HepG2 (cell line): ENCODE measurements around the gene KLF13. TPM values are rescaled to one million over a fixed set of nuclear protein-coding genes. Genes with fewer than 3 reads are reported as not detected.

Experiments
- AKAP8 ChIP-seq: sonication (generic); formaldehyde crosslinking; IDR thresholded peaks from 2 replicates; pipeline ENCODE4 v1.5.1; 2020; ENCODE audit warnings: mild to moderate bottlenecking, missing genetic modification reagents
- CCDC6 ChIP-seq: sonication (generic); formaldehyde crosslinking; IDR thresholded peaks from 2 replicates; pipeline ENCODE4 v1.8.1; 2022; ENCODE audit warnings: mild to moderate bottlenecking, missing genetic modification reagents, moderate library complexity
- FOXA1 ChIP-seq, 2 experiments: fragments of 450-650 bp in 1 of 2; sonication (generic) in 1 of 2; formaldehyde crosslinking in 1 of 2; IDR thresholded peaks; 2 replicates each; pipeline versions ENCODE4 v1.4.0 to v1.6.1; 2016 to 2020; ENCODE audit warnings: missing genetic modification reagents in 1 of 2
- FOXO4 ChIP-seq: sonication (generic); formaldehyde crosslinking; conservative IDR thresholded peaks from 2 replicates; pipeline ENCODE4 v1.8.1; 2023; ENCODE audit warnings: missing genetic modification reagents
- NONO ChIP-seq, 2 experiments: fragments of 450-650 bp in 1 of 2; sonication (generic) in 1 of 2; formaldehyde crosslinking in 1 of 2; IDR thresholded peaks in 1 of 2; conservative IDR thresholded peaks in 1 of 2; 2 replicates each; pipeline versions ENCODE4 v1.6.1 to v1.8.0; 2017 to 2022; ENCODE audit warnings: mild to moderate bottlenecking in 1 of 2, missing genetic modification reagents in 1 of 2, moderate library complexity in 1 of 2
- RNF219 ChIP-seq: sonication (generic); formaldehyde crosslinking; IDR thresholded peaks from 2 replicates; pipeline ENCODE4 v1.5.0; 2020; ENCODE audit warnings: mild to moderate bottlenecking, missing genetic modification reagents
- TERF1 ChIP-seq: sonication (generic); formaldehyde crosslinking; IDR thresholded peaks from 2 replicates; pipeline ENCODE4 v1.8.0; 2022; ENCODE audit warnings: mild to moderate bottlenecking, missing genetic modification reagents, moderate library complexity
- ZIK1 ChIP-seq: sonication (generic); formaldehyde crosslinking; IDR thresholded peaks from 2 replicates; pipeline ENCODE4 v1.5.0; 2020; ENCODE audit warnings: mild to moderate bottlenecking, low read depth, missing genetic modification reagents, borderline replicate concordance
- ZNF691 ChIP-seq: sonication (generic); formaldehyde crosslinking; IDR thresholded peaks from 2 replicates; pipeline ENCODE4 v1.4.0; 2020; ENCODE audit warnings: missing genetic modification reagents, low read depth, mild to moderate bottlenecking, borderline replicate concordance
- ZNF710 ChIP-seq: sonication (generic); formaldehyde crosslinking; IDR thresholded peaks from 2 replicates; pipeline ENCODE4 v1.5.0; 2020; ENCODE audit warnings: mild to moderate bottlenecking, missing genetic modification reagents, borderline replicate concordance
- ZSCAN31 ChIP-seq: sonication (generic); formaldehyde crosslinking; IDR thresholded peaks from 2 replicates; pipeline ENCODE4 v1.5.0; 2020; ENCODE audit warnings: low read depth, mild to moderate bottlenecking, missing genetic modification reagents
- polyA plus RNA-seq, 8 experiments: library from polyadenylated mRNA; depleted of rRNA in 3 of 8; stranded (reverse) in 7 of 8; unstranded in 1 of 8; fragments of >200 nt; fragmentation: Illumina TruSeq in 4 of 8; extraction: Trizol in 4 of 8; gene quantifications; 2 replicates each; pipeline versions ENCODE4 v1.2.1 to v1.2.3, GENCODE V29; 2011 to 2016; ENCODE audit warnings: low read depth in 4 of 8, missing spikeins in 1 of 8, mixed read lengths in 1 of 8; ENCODE audit not compliant: insufficient read depth in 1 of 8
- total RNA-seq, 5 experiments: library from RNA; depleted of rRNA; stranded (reverse); fragments of >200 nt; fragmentation: Illumina TruSeq; extraction: Trizol; gene quantifications; 2 replicates each; pipeline ENCODE4 v1.2.3, GENCODE V29; 2016; ENCODE audit warnings: low read depth in 1 of 5
- TF ChIP-seq, protein P1 (sequence below): IDR thresholded peaks from 2 replicates; pipeline ENCODE4 v1.6.1; 2016; ENCODE audit warnings: control low read depth
- TF ChIP-seq, protein P2 (sequence below): sonication (generic); formaldehyde crosslinking; IDR thresholded peaks from 2 replicates; pipeline ENCODE4 v1.8.0; 2023; ENCODE audit warnings: mild to moderate bottlenecking, missing genetic modification reagents
- TF ChIP-seq, protein P3 (sequence below): sonication (generic); formaldehyde crosslinking; IDR thresholded peaks from 2 replicates; pipeline ENCODE4 v1.4.0; 2020; ENCODE audit warnings: missing genetic modification reagents, borderline replicate concordance

KLF13 gene
- total and polyA plus RNA-seq, 2 of the 13 experiments (the other 11 are each of a cell fraction or from before 2014, with no cell fraction given): 16.8 to 25.1 TPM

- TF ChIP-seq, protein P1, sequence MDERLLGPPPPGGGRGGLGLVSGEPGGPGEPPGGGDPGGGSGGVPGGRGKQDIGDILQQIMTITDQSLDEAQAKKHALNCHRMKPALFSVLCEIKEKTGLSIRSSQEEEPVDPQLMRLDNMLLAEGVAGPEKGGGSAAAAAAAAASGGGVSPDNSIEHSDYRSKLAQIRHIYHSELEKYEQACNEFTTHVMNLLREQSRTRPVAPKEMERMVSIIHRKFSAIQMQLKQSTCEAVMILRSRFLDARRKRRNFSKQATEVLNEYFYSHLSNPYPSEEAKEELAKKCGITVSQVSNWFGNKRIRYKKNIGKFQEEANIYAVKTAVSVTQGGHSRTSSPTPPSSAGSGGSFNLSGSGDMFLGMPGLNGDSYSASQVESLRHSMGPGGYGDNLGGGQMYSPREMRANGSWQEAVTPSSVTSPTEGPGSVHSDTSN (CRISPR knock-in tag): no peak
- TF ChIP-seq FOXA1 (IDR thresholded peaks at IDR 0.05) (no peak), FOXA1 (CRISPR knock-in tag; IDR thresholded peaks at IDR 0.05) (no peak), ZSCAN31 (peak; percentile 39; the same call in 1 of the 2 replicates), TERF1 (no peak), ZNF710 (no peak), AKAP8 (peak; percentile 99), CCDC6 (no peak), NONO (IDR thresholded peaks at IDR 0.05) (no peak), NONO (CRISPR knock-in tag; conservative IDR thresholded peaks at IDR 0.05) (peak; percentile 77; the same call in 1 of the 2 replicates), ZNF691 (0 out of 2 replicates have a peak, but pooled peaks have one; percentile 5), FOXO4 (CRISPR knock-in tag) (no peak), ZIK1 (no peak; the same call in 1 of the 2 replicates), RNF219 (CRISPR knock-in tag) (no peak)
- TF ChIP-seq, protein P2, sequence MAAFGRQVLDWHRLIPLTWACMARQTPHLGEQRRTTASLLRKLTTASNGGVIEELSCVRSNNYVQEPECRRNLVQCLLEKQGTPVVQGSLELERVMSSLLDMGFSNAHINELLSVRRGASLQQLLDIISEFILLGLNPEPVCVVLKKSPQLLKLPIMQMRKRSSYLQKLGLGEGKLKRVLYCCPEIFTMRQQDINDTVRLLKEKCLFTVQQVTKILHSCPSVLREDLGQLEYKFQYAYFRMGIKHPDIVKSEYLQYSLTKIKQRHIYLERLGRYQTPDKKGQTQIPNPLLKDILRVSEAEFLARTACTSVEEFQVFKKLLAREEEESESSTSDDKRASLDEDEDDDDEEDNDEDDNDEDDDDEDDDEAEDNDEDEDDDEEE (CRISPR knock-in tag): no peak
- TF ChIP-seq, protein P3, sequence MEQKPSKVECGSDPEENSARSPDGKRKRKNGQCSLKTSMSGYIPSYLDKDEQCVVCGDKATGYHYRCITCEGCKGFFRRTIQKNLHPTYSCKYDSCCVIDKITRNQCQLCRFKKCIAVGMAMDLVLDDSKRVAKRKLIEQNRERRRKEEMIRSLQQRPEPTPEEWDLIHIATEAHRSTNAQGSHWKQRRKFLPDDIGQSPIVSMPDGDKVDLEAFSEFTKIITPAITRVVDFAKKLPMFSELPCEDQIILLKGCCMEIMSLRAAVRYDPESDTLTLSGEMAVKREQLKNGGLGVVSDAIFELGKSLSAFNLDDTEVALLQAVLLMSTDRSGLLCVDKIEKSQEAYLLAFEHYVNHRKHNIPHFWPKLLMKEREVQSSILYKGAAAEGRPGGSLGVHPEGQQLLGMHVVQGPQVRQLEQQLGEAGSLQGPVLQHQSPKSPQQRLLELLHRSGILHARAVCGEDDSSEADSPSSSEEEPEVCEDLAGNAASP (CRISPR knock-in tag): no peak; the same call in 1 of the 2 replicates
Observed at GRCh38 chr15:31326156-31326874, at the start of gene KLF13 (continued).
